Fibroblast of villous mesenchyme (primary cell): ENCODE measurements around the gene SLFN5. TPM values are rescaled to one million over a fixed set of nuclear protein-coding genes. Genes with fewer than 3 reads are reported as not detected.

Experiments used
- DNase-seq: peaks from one replicate; pipeline ENCODE4 v3.0.0-alpha.2; 2010; ENCODE audit warnings: low read depth
- H3K4me3 ChIP-seq: 2 replicates; pipeline ENCODE4 v1.5.1; 2011; ENCODE audit warnings: low read depth, mild to moderate bottlenecking, low read length
- CTCF ChIP-seq: IDR thresholded peaks from 2 replicates; pipeline ENCODE4 v1.5.1; 2012; ENCODE audit warnings: low read depth, mild to moderate bottlenecking, low read length; ENCODE audit not compliant: insufficient read depth
- total RNA-seq: library from RNA; depleted of rRNA; stranded (reverse); fragments of >200 nt; gene quantifications from 2 replicates; pipeline ENCODE4 v1.2.3, GENCODE V29; 2012

SLFN5 gene
- total RNA-seq, 1 donor = 67.8 TPM

- H3K4me3 ChIP-seq = peak overlapping the region; percentile 86
- DNase-seq = no peak
- TF ChIP-seq CTCF = peak; percentile 24
Measured at GRCh38 chr17:35242158-35242804, 591 bp upstream of the SLFN5 start.

GRCh38 chr17:35243561-35244340 lies 879 bp downstream of the SLFN5 start:
- DNase-seq = peak; percentile 88
- no peak for TF ChIP-seq CTCF
- peak overlapping the region; percentile 86 for H3K4me3 ChIP-seq

GRCh38 chr17:35244341-35245195 lies 1.7 kb downstream of the SLFN5 start:
- H3K4me3 ChIP-seq = peak overlapping the region; percentile 86
- peak; percentile 86 for DNase-seq
- no peak for TF ChIP-seq CTCF

GRCh38 chr17:35245196-35245486 lies 2.3 kb downstream of the SLFN5 start:
- peak overlapping the region; percentile 86 for H3K4me3 ChIP-seq
- no peak for TF ChIP-seq CTCF
- DNase-seq = peak; percentile 82

- DNase-seq = peak; percentile 5
- no peak overlapping the region for H3K4me3 ChIP-seq
- TF ChIP-seq CTCF = no peak
Measured at GRCh38 chr17:35252651-35253050, 9.8 kb downstream of the SLFN5 start.

- peak; percentile 98 for DNase-seq
- H3K4me3 ChIP-seq = no peak overlapping the region
- no peak for TF ChIP-seq CTCF
Measured at GRCh38 chr17:35254107-35254773, 11.4 kb downstream of the SLFN5 start.
